Neural crest cell (in vitro differentiated cells): ENCODE measurements around the gene EWSR1. TPM values are rescaled to one million over a fixed set of nuclear protein-coding genes. Genes with fewer than 3 reads are reported as not detected.

Experiments used
- DNase-seq: peaks from one replicate; pipeline ENCODE4 v3.0.0; 2021; ENCODE audit warnings: low read depth, mixed read lengths, low spot score
- H3K27ac Mint-ChIP-seq: one replicate; pipeline ENCODE4 v1.8.0; 2021; ENCODE audit warnings: mild to moderate bottlenecking, mixed read lengths; ENCODE audit not compliant: unreplicated experiment
- H3K27me3 Mint-ChIP-seq: 2 replicates; pipeline ENCODE4 v1.8.0; 2021; ENCODE audit warnings: low read depth, mild to moderate bottlenecking, mixed read lengths
- H3K36me3 Mint-ChIP-seq: 2 replicates; pipeline ENCODE4 v1.8.0; 2021; ENCODE audit warnings: low read depth, mild to moderate bottlenecking, mixed read lengths
- H3K4me1 Mint-ChIP-seq: 2 replicates; pipeline ENCODE4 v1.8.0; 2021; ENCODE audit warnings: mixed read lengths
- H3K4me3 Mint-ChIP-seq: one replicate; pipeline ENCODE4 v1.8.0; 2021; ENCODE audit warnings: mild to moderate bottlenecking, mixed read lengths
- H3K9me3 Mint-ChIP-seq: 2 replicates; pipeline ENCODE4 v1.8.0; 2021; ENCODE audit warnings: mixed read lengths
- total RNA-seq: library from RNA; stranded (reverse); gene quantifications from 2 replicates; pipeline ENCODE4 v1.2.1, GENCODE V29; 2021
- TF ChIP-seq, protein P1 (sequence below): fragments of 200-600 bp; sonication (generic); conservative IDR thresholded peaks from 2 replicates; pipeline ENCODE4 v1.5.0; 2021; ENCODE audit warnings: antibody characterized with exemption, mild to moderate bottlenecking

The EWSR1 gene
- total RNA-seq, 1 donor from 2014 or later, result 483 TPM

DNA sequence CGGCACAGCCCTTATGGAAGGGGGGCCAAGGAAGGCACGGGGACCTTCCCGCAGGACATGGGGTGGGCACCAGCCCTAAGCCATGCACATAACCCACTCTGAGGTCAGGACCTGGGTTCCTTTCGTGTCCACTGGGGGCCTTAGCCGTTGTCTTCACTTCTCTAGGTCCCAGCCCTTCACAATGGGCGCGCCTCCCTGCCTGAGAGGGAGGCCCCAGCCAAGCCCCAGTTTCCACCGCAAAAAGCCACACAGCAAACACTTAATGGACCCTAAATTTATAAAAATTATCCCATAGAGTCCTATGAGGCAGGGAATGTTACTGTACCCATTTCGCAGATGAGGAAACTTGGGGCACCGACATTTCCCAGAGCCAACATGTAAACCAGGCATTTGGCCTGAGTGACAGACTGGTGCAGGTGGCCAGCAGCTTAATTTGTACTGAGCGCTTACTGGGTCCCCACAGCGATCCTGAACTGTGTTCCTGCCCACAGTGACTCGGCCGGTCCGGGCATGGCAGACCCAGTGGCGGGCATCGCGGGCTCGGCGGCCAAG lies 39.6 kb downstream of the EWSR1 start:
- DNase-seq, result no peak
- Mint-ChIP-seq H3K4me3 (peak overlapping the region; percentile 90), H3K36me3 (no peaks in the 10 kb centered on the region), H3K27ac (peak overlapping the region; percentile 75), H3K4me1 (peaks cover 16% of the 10 kb centered on the region), H3K9me3 (no peaks in the 10 kb centered on the region), H3K27me3 (peaks cover 8% of the 10 kb centered on the region)
- TF ChIP-seq, protein P1, sequence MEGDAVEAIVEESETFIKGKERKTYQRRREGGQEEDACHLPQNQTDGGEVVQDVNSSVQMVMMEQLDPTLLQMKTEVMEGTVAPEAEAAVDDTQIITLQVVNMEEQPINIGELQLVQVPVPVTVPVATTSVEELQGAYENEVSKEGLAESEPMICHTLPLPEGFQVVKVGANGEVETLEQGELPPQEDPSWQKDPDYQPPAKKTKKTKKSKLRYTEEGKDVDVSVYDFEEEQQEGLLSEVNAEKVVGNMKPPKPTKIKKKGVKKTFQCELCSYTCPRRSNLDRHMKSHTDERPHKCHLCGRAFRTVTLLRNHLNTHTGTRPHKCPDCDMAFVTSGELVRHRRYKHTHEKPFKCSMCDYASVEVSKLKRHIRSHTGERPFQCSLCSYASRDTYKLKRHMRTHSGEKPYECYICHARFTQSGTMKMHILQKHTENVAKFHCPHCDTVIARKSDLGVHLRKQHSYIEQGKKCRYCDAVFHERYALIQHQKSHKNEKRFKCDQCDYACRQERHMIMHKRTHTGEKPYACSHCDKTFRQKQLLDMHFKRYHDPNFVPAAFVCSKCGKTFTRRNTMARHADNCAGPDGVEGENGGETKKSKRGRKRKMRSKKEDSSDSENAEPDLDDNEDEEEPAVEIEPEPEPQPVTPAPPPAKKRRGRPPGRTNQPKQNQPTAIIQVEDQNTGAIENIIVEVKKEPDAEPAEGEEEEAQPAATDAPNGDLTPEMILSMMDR, result peak; percentile 7

DNA sequence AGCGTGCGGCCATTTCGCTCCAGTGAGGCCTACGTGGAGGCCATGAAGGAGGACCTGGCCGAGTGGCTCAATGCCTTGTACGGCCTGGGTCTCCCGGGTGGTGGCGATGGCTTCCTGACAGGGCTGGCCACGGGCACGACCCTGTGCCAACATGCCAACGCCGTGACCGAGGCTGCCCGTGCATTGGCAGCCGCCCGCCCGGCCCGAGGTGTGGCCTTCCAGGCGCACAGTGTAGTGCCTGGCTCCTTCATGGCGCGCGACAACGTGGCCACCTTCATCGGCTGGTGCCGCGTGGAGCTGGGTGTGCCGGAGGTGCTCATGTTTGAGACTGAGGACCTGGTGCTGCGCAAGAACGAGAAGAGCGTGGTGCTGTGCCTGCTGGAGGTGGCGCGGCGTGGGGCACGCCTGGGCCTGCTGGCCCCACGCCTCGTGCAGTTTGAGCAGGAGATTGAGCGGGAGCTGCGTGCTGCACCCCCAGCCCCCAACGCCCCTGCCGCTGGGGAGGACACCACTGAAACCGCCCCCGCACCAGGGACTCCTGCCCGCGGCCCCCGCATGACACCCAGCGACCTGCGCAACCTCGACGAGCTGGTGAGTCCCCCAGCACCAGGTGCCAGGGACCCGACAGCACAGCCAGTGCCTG lies 40.2 kb downstream of the EWSR1 start:
- H3K27me3 Mint-ChIP-seq, result peaks cover 14% of the 10 kb centered on the region
- no peak overlapping the region for H3K27ac Mint-ChIP-seq
- no peak for DNase-seq
- no peaks in the 10 kb centered on the region for H3K9me3 Mint-ChIP-seq
- TF ChIP-seq, protein P1, result no peak
- H3K4me3 Mint-ChIP-seq, result peak overlapping the region; percentile 66
- no peaks in the 10 kb centered on the region for H3K36me3 Mint-ChIP-seq
- H3K4me1 Mint-ChIP-seq, result peaks cover 20% of the 10 kb centered on the region

DNA sequence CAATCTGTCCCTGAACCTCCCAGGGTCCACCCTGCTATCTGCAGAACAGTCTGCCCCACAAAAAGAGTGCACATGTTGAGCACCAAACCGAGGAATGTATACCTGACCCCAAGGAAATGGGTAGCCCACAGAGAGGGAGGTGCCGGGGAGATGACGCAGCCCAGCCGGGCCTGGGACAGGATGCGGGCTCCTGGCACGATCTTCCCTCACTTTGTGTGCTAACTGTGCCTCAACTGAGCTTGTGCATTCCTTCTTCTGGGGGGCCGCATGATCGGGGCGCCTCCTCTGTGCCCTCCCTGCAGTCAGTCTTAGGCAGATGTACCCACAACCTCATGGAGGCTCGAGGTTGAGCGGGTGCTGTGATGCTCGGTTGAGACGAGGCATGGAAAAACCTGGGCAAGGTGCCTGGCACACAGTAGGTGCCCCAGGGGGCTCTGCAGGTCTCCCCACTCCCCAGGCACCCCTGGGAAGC lies 40.8 kb downstream of the EWSR1 start:
- Mint-ChIP-seq H3K4me1 (peaks cover 20% of the 10 kb centered on the region), H3K9me3 (no peaks in the 10 kb centered on the region), H3K4me3 (peak overlapping the region; percentile 66), H3K27ac (no peak overlapping the region), H3K27me3 (peaks cover 20% of the 10 kb centered on the region), H3K36me3 (no peaks in the 10 kb centered on the region)
- DNase-seq, result no peak
- TF ChIP-seq, protein P1, result no peak

DNA sequence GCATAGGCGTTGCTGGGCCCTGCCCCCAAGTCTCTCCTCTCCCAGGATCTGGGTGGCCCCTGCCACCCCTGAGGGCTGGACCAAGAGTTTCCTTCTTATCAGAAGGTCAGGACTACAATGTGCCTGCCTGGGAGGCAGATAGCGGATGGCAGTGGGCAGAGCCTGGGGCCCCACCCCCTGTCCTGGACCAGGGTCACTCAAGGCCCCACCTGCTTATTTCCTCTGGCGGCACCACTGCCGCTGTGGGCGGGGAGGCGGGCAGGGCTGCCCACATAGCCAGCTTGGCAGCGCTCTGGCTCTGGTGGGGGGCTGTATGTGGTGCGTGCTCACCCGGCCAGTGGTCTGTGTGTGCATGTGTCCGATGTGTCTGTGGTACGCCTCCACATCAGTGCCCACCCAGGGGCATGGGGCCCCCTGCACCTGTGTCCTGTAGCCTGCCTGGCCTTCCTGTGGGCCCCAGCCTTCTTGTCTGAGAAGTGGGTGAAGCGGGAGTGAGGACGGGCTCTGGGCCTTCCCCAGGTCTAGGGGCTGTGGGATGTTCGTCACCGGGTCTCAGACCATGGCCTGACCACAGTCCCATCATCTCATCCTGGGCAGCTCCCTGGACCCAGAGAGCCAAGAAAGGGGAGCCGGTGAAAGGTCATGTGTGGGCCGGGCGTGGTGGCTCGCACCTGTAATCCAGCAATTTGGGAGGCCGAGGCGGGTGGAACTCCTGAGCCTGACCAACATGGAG lies 41.4 kb downstream of the EWSR1 start:
- TF ChIP-seq, protein P1, result no peak
- Mint-ChIP-seq H3K4me1 (peaks cover 24% of the 10 kb centered on the region), H3K27ac (peak overlapping the region; percentile 50), H3K4me3 (peak overlapping the region; percentile 66), H3K27me3 (peaks cover 26% of the 10 kb centered on the region), H3K36me3 (no peaks in the 10 kb centered on the region), H3K9me3 (no peaks in the 10 kb centered on the region)
- no peak for DNase-seq

DNA sequence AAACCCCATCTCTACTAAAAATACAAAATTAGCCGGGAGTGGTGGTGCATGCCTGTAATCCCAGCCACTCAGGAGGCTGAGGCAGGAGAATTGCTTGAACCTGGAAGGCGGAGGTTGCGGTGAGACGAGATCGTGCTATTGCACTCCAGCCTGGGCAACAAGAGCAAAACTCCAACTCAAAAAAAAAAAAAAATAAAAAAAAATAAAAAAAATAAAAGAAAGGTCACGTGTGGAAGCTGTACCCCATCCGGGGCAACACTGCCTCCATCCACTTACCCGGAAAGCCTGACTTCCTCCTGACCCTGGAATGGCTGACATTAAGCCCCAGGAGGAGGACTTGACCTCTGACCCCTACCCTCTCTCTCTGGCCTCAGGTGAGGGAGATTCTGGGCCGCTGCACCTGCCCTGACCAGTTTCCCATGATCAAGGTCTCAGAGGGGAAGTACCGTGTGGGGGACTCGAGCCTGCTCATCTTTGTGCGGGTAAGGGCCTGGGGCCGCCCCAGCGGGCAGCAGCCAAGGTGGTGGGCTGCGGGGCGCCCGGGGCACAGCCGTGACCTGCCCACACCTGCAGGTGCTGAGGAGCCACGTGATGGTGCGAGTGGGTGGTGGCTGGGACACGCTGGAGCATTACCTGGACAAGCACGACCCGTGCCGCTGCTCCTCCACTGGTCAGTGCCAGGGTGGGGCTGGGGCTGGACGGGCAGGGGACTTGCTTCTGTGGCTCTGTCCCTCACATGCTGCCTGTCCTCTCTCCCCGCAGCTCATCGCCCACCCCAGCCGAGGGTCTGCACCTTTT lies 42.2 kb downstream of the EWSR1 start:
- Mint-ChIP-seq H3K9me3 (no peaks in the 10 kb centered on the region), H3K27me3 (peaks cover 30% of the 10 kb centered on the region), H3K4me3 (peak overlapping the region; percentile 47), H3K27ac (no peak overlapping the region), H3K4me1 (peaks cover 25% of the 10 kb centered on the region), H3K36me3 (no peaks in the 10 kb centered on the region)
- TF ChIP-seq, protein P1, result no peak
- DNase-seq, result no peak
